Measurements from ENCODE around the gene LCN6. TPM values are rescaled to one million over a fixed set of nuclear protein-coding genes. Genes with fewer than 3 reads are reported as not detected.

Gene LCN6
- total and polyA plus RNA-seq, 2 of the 13 experiments (the other 11 are each of a cell fraction or from before 2014, with no cell fraction given) = not detected

- TF ChIP-seq ZNF850 (CRISPR knock-in tag; conservative IDR thresholded peaks at IDR 0.05) (no peak), PRDM10 (CRISPR knock-in tag; IDR thresholded peaks at IDR 0.05; ENCODE audit: low read depth) (no peak), ZNF704 (CRISPR knock-in tag; IDR thresholded peaks at IDR 0.05; ENCODE audit: borderline replicate concordance) (no peak), ZNF501 (CRISPR knock-in tag; IDR thresholded peaks at IDR 0.05) (no peak), ZNF18 (CRISPR knock-in tag; IDR thresholded peaks at IDR 0.05; ENCODE audit: insufficient replicate concordance) (no peak), SAFB2 (CRISPR knock-in tag; IDR thresholded peaks at IDR 0.05; ENCODE audit: borderline replicate concordance, low read depth) (no peak), FOXP4 (CRISPR knock-in tag; IDR thresholded peaks at IDR 0.05) (peak; percentile 1), ZNF776 (CRISPR knock-in tag; IDR thresholded peaks at IDR 0.05) (no peak), LBX2 (CRISPR knock-in tag; IDR thresholded peaks at IDR 0.05; ENCODE audit: borderline replicate concordance) (no peak), ZNF687 (CRISPR knock-in tag; IDR thresholded peaks at IDR 0.05) (no peak), MLX (CRISPR knock-in tag; IDR thresholded peaks at IDR 0.05) (no peak), TCF7 (IDR thresholded peaks at IDR 0.05; ENCODE audit: low read depth) (peak; percentile 76)
Observed at GRCh38 chr9:136789523-136789937, 41.2 kb upstream of the LCN6 start (continued).
